Left hindlimb (tissue), 1 donor: Measurements from ENCODE around the gene LCE2C.
"Not testable (repeated sequence)": the region's sequence is repeated elsewhere in the genome, so short reads cannot be mapped to it uniquely, and the experiment has no call there.

Experiments
- DNase-seq: peaks from one replicate; pipeline ENCODE4 v3.0.0-alpha.2; 2018

The LCE2C gene, protein sequence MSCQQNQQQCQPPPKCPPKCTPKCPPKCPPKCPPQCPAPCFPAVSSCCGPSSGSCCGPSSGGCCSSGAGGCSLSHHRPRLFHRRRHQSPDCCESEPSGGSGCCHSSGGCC

DNA sequence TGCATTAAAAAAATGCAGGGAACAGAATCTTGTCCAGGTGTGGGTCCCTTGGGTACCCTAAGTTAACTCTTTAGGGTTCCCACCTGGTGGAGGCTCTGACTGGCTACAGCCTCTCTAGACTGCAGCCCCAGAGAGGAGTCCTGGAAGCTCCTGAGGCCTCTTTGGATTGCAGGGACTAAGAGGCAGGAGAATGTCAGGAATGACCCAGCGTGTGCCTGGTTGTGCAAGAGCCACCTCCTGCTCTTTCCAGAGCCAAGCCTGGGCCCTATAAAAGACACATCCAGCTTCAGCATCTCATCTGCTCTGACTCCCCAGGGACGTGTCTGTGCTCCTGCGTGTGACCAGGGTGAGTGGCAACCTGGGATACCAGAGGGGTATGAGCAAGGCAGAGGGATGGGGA lies at the start of gene LCE2C:
LCE2C (plus strand) TSS at position 297 of the 400 bp plus-strand sequence. CDS start 737 bp downstream, outside the sequence.
- DNase-seq = not testable (repeated sequence)

DNA sequence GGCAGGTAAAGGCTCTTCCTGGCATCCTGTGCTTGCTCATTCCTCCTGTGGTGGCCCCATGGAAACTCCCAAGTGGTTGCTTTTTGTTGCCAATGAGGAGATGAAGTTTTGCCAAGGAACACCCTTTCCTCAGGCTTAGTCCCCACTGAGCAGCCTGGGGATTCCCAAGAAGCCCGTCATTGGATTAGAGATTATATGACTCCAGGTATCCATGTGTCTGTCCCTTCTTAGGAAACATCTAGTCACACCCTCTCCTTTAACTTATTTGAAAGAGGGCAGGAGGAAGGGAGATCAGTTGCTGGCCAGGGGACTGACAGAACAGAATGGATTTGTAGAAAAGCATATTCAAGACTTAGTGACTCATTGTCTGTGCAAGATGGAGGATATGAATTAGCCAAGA lies 48.3 kb upstream of the LCE2C start:
- DNase-seq = no peak

DNA sequence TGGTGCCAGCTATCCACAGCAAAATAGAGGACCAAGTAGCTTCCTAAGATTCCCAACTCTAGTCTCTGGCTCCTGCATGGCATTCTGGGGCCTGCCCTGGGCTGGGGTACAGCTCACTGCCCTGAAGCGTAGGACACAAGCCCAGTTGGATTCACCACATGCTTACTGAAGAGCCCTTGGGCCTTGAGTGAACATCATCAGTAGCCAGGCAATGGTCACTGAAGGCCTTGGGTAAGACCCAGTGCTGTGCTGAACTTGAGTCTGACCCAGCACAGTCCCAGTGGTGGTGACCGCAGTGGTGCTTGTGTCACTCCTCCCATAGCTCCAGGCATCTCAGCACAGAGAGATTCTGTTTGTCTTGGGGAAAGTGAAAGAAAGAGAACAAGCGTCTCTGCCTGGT lies 44.5 kb upstream of the LCE2C start:
- DNase-seq = no peak

DNA sequence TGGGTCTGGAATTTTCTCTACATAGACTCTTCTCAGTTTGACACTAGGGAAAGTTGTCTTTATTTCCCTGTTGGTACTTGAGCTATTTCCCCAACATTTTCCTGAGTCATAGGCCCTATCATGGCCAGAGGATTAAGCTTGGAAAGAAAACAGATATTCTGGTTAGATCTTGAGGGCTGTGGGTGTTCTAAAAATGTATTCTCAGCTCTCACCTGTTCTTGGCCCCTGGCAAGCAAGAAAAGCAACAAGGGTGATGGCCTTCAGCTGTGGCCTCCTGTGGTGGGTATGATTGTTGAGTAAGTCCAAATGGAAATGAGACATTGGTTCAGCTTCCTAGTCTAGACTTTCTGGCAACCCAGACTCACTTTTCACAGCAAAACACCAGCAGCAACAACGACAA lies 34.7 kb upstream of the LCE2C start:
- DNase-seq = no peak

DNA sequence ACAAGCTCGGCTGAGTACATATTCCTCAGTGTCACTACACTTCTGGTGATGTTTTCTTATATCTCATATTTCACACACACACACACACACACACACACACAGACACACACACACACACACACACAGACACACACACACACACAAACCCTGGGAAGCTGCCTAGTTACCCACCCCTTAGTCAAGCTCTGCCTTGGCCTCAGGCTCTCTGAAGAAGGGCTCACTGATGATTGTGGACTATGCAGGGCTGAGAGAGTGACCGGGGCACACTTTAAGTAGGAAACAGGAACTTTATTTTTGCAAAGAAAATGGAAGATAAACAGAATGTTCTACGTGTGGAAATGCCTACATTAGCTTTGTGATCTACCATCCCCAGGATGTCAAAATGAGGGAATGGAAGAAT lies 31.1 kb upstream of the LCE2C start:
- no peak for DNase-seq

DNA sequence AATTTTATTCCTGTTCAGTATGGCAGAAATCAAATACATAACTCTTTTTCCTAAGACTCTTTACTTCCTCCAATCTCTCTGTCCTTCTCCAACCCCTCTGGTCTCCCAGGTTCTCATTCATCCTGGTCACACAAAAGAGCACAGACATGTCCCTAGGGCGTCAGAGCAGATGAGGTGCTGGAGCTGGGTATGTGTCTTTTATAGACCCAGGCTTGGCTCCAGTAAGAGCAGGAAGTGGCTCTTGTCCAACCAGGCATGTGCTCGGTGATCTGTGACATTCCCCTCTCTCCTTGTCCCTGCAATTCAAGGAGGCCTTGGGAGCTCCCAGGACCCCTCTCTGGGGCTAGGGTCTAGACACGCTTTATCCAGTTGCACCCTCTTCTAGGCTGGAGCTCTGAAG lies 29.9 kb upstream of the LCE2C start:
- DNase-seq = no peak

DNA sequence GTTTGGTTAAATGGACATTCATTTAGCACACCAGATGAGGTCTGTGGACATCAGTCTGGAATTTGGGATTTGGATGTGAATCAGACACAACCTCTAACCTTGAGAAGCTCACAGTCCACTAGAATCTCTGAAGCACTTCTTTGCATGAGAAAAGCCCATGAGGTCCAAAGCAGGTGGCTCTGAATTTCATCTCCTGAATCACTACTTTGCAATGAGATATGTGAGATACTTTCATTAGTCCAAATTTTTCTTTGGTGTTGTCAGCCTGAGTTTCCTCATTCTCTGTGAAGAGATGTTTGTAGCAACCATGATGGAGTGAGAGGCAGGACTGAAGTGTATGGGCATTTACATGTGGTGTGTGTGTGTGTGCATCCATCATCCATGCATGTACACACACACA lies 28.4 kb upstream of the LCE2C start:
- no peak for DNase-seq

DNA sequence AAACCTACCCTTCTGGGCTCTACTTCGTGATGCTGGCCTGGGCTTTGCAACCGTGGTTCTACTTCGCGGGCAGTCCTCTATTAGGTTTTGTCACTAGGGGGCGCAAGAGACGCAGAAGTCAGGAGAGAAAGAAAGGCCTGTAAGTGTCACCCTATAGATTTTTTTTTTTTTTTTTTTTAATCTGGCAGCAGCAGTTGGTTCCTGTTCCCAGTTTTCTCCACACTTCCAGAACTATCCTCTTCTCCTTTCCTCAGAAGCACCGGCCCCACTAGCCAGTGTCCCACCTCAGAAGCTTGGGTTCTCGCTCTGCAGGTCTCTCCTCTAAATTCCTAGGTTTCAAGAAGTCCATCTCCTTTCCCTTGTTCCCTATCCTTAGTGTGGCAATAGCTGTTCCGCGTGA lies 21.0 kb upstream of the LCE2C start:
- DNase-seq = peak; percentile 33

DNA sequence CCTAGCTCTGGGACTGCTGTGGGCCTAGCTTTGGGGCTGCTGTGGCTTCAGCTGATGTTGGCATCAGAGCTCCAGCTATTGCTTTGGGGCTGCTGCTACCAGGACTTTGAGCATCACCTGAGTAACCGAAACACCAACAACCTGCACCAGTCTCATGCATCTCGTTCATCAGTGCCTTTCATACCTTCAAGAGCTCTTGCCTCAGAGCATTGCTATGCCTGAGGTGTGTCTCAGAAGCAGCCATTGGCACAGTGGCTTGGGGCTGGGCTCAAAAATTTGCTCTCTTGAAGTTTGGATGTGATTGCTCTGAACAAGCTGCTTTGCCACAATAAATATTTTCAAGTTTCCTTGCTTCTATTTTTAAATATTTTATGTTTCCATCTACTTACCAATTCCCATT lies 18.6 kb upstream of the LCE2C start:
- DNase-seq = no peak

DNA sequence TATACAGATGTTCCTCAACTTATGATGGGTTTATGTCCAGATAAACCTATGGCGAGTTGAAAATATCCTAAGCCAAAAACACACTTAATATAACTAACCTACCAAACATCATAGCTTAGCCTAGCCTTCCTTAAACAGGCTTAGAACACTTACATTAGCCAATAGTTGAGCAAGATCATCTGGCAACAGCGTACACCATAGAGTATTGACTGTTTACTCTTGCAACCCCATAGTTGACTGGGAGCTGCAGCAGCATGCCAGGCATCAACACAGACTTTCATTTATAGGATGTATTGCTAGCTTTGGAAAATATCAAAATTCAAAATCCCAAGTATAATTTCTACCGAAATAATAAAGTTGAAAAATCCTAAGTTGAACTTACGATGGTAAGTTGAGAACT lies 17.4 kb upstream of the LCE2C start:
- DNase-seq = no peak

DNA sequence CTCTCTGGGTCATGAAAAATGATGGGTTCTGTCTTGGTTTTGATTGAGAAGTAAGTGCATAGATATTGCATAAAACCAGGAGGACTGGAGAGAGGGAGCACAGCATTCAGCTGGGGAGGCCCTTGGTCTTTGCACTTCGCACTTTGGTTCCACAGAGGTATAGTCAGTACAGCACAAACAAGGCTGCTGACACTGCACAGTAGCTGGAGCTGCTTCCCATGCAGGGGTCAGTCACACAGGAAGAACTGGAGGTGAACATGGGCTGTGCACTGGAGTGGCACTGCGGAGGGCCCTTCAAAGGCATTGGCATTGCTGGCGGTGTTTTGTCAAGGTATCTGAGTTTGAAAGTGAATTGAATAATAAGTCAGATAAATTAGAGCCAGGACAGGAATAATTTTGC lies 16.4 kb upstream of the LCE2C start:
- no peak for DNase-seq

DNA sequence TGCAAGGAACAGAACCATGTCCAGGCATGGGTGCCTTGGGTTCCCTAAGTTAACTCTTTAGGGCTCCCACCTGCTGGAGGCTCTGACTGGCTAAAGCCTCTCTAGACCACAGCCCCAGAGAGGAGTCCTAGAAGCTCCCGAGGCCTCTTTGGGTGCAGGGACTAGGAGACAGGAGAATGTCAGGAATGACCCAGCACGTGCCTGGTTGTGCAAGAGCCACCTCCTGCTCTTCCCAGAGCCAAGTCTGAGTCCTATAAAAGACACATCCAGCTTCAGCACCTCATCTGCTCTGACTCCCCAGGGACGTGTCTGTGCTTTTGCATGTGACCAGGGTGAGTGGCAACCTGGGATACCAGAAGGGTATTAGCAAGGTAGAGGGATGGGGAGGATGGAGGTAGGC lies 12.0 kb upstream of the LCE2C start, which contains the start of gene LCE2D:
LCE2D (plus strand) TSS at position 283 of the 400 bp plus-strand sequence. CDS start 726 bp downstream, outside the sequence.
- no peak for DNase-seq

DNA sequence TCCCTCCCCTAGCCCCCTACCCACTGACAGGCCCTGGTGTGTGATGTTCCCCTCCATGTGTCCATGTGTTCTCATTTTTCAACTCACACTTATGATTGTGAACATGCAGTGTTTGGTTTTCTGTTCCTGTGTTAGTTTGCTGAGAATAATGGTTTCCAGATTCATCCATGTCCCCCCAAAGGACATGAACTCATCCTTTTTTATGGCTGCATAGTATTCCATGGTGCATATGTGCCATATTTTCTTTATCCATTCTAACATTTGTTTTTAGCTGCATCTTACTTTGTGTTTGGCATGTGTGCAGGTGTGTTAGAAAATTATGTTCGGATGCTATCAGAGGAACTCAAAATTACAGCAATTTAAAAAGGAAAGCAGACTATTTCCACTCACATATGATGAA lies 8.9 kb upstream of the LCE2C start:
- not testable (repeated sequence) for DNase-seq

DNA sequence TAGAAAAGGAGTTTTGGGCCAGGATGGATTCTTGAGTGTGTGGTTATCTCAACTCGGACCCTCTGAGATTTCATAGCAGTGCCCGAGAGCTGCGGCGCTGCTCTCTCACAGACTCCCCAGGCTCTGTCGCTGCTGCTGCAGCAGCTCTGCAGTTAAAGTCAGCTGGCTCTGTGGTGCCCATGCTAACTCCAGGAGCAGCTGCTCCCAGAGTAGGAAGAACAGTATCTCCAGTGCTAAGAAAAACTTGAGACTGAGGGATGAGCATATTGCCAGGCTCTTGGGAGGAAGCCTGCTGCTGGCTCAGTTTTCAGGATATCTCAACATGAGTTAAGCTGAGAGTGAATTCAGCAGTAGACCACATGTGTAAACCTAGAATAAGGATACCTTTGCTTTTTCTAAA lies 7.4 kb upstream of the LCE2C start:
- no peak for DNase-seq

DNA sequence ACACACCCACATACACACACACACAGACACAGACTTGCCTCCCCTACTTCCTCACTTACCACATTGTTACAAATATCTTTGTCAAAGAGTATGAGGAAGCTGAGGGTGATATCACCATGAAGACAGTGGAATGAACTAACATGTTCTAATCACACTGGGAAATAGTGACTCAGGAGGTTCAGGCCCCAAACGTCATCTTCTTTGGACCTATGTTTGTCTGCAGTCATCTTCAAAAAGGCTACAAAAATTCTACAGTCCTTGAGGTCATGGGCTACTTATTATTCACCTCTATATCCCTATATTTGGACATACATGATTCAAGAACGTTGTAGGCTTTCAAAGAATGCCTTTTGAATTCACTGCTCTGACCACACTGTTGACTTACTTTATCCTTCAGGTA lies 2.1 kb upstream of the LCE2C start:
- DNase-seq = no peak

DNA sequence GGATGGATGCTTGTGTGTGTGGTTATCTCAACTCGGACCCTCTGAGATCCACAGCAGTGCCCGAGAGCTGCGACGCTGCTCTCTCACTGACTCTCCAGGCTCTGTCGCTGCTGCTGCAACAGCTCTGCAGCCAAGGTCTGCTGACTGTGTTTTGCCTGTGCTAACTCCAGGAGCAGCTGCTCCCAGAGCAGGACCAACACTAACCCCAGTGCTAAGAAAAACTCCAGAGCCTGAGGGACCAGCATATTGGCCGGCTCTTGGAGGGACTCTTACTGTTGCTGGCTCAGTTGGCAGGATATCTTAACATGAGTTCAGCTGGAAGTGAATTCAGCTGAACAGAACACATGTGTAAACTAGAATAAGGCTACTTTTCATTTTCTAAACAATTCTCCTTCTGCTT lies 4.4 kb downstream of the LCE2C start:
- no peak for DNase-seq

DNA sequence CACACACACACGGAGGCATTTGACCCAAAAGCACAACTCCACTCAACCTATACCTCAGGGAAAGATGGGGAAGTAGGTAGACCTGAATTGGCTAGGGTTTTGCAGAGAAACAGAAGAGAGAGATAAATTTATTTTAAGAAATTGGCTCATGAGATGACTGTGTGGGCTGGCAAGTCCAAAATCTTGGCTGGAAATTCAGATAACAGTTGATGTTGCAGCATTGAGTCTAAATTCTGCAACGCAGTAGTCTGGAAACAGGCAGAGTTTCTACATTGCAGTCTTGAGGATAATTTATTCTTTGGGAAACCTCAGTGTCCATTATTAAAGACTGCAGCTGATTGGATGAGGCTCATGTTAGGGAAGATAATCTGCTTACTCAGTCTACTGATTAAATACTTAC lies 6.5 kb downstream of the LCE2C start:
- no peak for DNase-seq

DNA sequence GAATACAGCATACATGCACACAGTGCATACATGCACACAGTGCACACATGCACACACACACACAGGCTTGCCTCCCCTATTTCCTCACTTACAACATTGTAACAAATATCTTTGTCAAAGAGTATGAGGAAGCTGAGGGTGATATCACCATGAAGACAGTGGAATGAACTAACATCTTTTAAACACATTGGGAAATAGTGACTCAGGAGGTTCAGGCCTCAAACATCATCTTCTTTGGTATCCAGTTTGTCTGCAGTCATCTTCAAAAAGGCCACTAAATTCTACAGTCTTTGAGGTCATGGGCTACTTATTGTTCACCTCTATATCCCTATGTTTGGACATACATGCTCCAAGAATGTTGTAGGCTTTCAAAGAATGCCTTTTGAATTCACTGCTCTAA lies 8.8 kb downstream of the LCE2C start:
- no peak for DNase-seq

DNA sequence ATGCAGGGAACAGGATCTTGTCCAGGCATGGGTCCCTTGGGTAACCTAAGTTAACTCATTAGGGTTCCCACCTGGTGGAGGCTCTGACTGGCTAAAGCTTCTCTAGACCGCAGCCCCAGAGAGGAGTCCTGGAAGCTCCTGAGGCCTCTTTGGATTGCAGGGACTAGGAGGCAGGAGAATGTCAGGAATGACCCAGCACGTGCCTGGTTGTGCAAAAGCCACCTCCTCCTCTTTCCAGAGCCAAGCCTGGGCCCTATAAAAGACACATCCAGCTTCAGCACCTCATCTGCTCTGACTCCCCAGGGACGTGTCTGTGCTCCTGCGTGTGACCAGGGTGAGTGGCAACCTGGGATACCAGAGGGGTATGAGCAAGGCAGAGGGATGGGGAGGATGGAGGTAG lies 10.7 kb downstream of the LCE2C start, which contains the start of gene LCE2B:
LCE2B (plus strand) TSS at position 301 of the 400 bp plus-strand sequence. CDS start 721 bp downstream, outside the sequence.
- DNase-seq = not testable (repeated sequence)

DNA sequence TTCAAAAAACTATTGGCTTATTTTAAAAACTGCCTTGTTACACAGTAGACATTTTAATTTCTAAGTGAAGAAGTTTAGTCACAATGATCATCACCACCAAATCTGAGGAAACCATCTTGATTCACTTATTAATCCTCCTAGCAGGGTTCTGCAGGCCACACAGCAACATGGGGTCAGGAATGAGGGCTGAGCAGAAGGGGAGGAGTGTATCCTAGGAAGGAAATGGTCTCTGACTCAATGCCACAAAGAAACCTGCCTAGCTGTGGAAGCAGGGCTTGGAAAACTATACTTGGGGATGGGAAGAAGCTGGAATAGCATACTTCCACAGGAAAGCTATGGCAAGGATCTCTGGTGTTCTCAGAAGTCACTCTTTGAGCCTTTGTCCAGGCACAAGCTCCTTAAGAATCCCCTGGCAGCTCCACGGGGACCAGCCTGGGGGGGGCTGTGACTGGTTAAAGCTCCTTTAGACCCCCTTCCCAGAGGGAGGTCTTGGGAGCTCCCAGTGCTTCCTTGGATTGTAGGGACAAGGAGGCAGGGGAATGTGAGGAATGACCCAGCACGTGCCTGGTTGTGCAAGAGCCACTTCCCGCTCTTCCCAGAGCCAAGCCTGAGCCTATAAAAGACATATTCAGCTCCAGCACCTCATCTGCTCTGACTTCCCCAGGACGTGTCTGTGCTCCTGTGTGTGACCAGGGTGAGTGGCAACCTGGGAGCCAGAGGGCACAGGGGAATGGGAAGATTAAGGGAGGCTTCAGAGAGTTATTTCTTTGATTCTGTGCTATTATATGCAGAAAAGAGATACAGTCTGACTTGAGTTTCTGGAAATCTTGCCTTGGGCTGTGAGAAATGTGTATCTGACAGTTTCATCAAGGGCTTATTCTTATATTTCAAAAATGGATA lies 22.9 kb downstream of the LCE2C start, which contains the start of gene LCE2A:
LCE2A (plus strand) TSS at position 645 of the 900 bp plus-strand sequence. CDS start 557 bp downstream, outside the sequence.
- no peak for DNase-seq

DNA sequence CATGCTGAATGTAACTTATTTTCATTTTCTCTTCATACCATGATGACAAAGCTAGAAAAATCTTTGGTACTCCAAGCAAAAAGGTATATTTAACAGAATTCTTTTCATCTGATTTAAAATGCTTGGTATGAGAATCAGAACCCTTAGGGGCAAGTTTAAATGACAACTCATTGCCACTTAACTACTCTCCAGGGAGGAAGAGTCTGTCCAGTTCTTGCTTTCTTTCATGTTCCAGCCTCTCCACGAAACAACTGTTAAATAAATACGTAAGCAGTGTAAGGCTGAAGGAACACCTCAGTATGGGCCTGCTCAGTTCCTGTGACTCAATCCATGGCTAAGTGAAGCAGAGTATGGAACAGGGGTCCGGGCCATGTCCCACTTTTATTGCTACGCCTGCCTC lies 24.7 kb downstream of the LCE2C start:
- no peak for DNase-seq

DNA sequence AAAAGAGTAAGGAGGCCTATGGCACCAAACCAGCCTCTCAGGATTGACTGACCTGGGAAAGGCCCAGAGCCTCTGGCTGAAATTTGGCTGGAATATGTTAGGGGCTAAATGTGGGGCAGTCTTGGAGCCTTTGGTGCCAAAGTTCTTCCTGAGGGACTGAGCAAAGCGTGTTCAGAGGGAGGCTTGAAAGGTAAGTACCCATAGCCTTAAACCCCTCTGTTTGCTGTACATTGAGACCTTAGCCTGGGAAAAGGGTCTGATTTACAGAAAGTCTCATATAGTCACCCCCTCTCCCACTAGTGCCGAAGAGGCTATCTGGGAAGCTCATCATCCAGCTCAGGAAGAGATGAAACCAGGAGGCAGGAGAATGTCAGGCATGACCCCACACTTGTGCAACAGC lies 32.8 kb downstream of the LCE2C start, which contains the start of gene LCE4A:
LCE4A (plus strand) TSS at position 301 of the 400 bp plus-strand sequence. CDS start 916 bp downstream, outside the sequence.
- no peak for DNase-seq

DNA sequence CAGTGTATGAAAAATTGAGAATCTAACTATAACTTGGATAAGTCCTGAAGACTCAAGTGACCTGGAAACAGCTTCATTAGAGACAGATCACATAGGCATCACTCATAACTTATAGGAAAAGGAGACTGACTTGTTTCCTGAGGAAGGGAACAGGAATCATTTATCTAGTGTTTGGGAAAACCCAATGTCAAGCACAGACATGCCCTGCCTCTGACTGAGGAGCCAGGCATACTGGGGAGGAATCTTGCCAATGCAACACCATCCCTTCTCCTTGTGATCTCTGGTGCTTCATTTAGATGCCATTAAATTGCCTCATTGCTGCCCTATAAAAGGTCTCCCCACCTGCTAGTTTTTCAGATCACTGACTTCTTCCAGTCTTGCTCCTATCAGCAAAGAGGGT lies 43.2 kb downstream of the LCE2C start:
- no peak for DNase-seq

DNA sequence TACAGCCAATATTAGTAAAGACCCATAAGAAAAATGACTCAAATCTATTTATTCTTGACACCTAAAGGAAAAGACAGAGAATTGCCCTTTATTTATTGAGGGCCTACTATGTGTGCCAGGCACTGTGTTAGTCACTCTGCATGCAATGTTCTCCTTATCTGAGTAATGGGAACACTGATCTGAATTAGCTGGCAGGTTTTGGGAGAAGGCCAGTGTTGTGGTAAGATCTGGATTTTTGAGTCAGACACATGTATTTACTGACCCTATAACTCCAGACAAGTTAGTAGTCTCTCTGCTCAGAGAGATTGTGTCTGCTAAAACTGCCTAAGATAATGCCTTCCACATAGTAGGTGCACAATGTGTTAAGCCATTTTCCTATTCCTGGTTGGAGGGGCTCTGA lies 50.2 kb downstream of the LCE2C start:
- DNase-seq = no peak
